K562 (cell line): ENCODE data around the gene KIAA2012. TPM values are rescaled to one million over a fixed set of nuclear protein-coding genes. Genes with fewer than 3 reads are reported as not detected.

ENCODE experiments used
- ATAC-seq: fragments of 200-7000 bp; cut with Tn5 transposase; 3 replicates; pipeline ENCODE4 v1.9.1; 2020; ENCODE audit warnings: moderate library complexity
- BruUV-seq: library from RNA; stranded (reverse); fragments of 400-500 nt; replicated peaks from 2 replicates; lab custom pipeline; 2021; lab: Mats Ljungman, UMichigan
- CTCF ChIA-PET: fragments of 300-600 bp; formaldehyde crosslinking; extraction: SDS; loops from one replicate; lab custom pipeline; 2021; ENCODE audit warnings: low intra/inter-chr PET ratio; lab: Yijun Ruan, JAX
- POLR2A ChIA-PET: fragments of 300-600, 350-650 bp; sonication (Branson Sonifier 250); formaldehyde crosslinking; extraction: SDS; loops from one replicate; lab custom pipeline; 2021; ENCODE audit warnings: antibody characterized with exemption, inconsistent platforms; lab: Yijun Ruan, JAX
- DNase-seq, 4 experiments: peaks; one replicate each; pipeline versions ENCODE4 v3.0.0 to v3.0.0-alpha.2; 2011 to 2018; ENCODE audit warnings: low spot score in 3 of 4, mixed read lengths in 3 of 4; ENCODE audit errors: extremely low read depth in 1 of 4
- FAIRE-seq: peaks from 2 replicates; lab custom pipeline; 2011; peaks lifted over from hg19 to GRCh38; lab: Jason Lieb, UNC
- H2AFZ ChIP-seq: 2 replicates; pipeline ENCODE4 v1.6.0; 2011; ENCODE audit warnings: low read depth, low read length, control low read depth, inconsistent platforms
- H3K27ac ChIP-seq: fragments of 200-600 bp; 3 replicates; pipeline ENCODE4 v1.8.0; 2011; ENCODE audit warnings: low read depth, mild to moderate bottlenecking, control low read depth, inconsistent platforms, low read length, moderate library complexity, mixed read lengths; ENCODE audit errors: extremely low read depth
- H3K27me3 ChIP-seq, 2 experiments: fragments of 300-600 bp in 1 of 2; 2 replicates in 1 of 2; 3 replicates in 1 of 2; pipeline versions ENCODE4 v1.6.0 to v1.8.0; 2011; ENCODE audit warnings: inconsistent platforms in 2 of 2, low read length in 2 of 2, mild to moderate bottlenecking in 1 of 2, mixed read lengths in 1 of 2, moderate library complexity in 1 of 2; ENCODE audit not compliant: control insufficient read depth in 2 of 2, insufficient read depth in 2 of 2
- H3K36me3 ChIP-seq: fragments of 300-600 bp; 3 replicates; pipeline ENCODE4 v1.8.0; 2011; ENCODE audit warnings: mild to moderate bottlenecking, low read length, inconsistent platforms; ENCODE audit not compliant: control insufficient read depth, insufficient read depth
- H3K4me1 ChIP-seq, 2 experiments: fragments of 200-600 bp in 1 of 2; replicated peaks in 1 of 2; 2 replicates in 1 of 2; 3 replicates in 1 of 2; pipeline versions ENCODE4 v1.5.1 to v1.8.0; 2011; ENCODE audit warnings: inconsistent platforms in 2 of 2, low read length in 2 of 2, mild to moderate bottlenecking in 1 of 2, mixed read lengths in 1 of 2, moderate library complexity in 1 of 2; ENCODE audit not compliant: control insufficient read depth in 2 of 2, insufficient read depth in 2 of 2
- H3K4me2 ChIP-seq: 2 replicates; pipeline ENCODE4 v1.6.1; 2011; ENCODE audit warnings: low read length, control low read depth, inconsistent platforms, mixed read lengths; ENCODE audit not compliant: insufficient read depth
- H3K4me3 ChIP-seq: fragments of 200-600 bp; sonication (generic), shearing (Covaris generic); 2 replicates; pipeline ENCODE4 v1.5.1; 2016; ENCODE audit warnings: control low read depth, inconsistent platforms
- H3K79me2 ChIP-seq: fragments of 200-600 bp; 3 replicates; pipeline ENCODE4 v1.8.0; 2011; ENCODE audit warnings: low read length, inconsistent platforms; ENCODE audit not compliant: control insufficient read depth, insufficient read depth
- H3K9ac ChIP-seq, 2 experiments: 2 replicates each; pipeline versions ENCODE4 v1.6.0 to v1.6.1; 2011; ENCODE audit warnings: low read depth in 2 of 2, low read length in 2 of 2, control low read depth in 1 of 2, inconsistent platforms in 1 of 2, mild to moderate bottlenecking in 1 of 2, mixed read lengths in 1 of 2; ENCODE audit not compliant: insufficient read depth in 1 of 2
- H3K9me1 ChIP-seq: one replicate; pipeline ENCODE4 v1.6.0; 2011; ENCODE audit warnings: inconsistent platforms, mild to moderate bottlenecking, low read length, moderate library complexity; ENCODE audit not compliant: control insufficient read depth, insufficient read depth
- H3K9me3 ChIP-seq: replicated peaks from 2 replicates; pipeline ENCODE4 v1.5.1; 2011; ENCODE audit warnings: low read depth, low read length, inconsistent platforms; ENCODE audit not compliant: control insufficient read depth, insufficient read depth
- H4K20me1 ChIP-seq: replicated peaks from 2 replicates; pipeline ENCODE4 v1.6.1; 2011; ENCODE audit warnings: low read length, inconsistent platforms, mixed read lengths; ENCODE audit not compliant: control insufficient read depth, insufficient read depth
- CBX8 ChIP-seq: fragments of 200-600 bp; sonication (generic); IDR thresholded peaks from 2 replicates; pipeline ENCODE4 v1.6.1; 2012; ENCODE audit warnings: borderline replicate concordance, mixed run types, low read depth, mild to moderate bottlenecking, moderate library complexity, mixed read lengths, low read length, control low read depth, inconsistent platforms; ENCODE audit not compliant: poor library complexity, severe bottlenecking; ENCODE audit errors: extremely low read depth
- CTCF ChIP-seq, 3 experiments: IDR thresholded peaks in 2 of 3; conservative IDR thresholded peaks in 1 of 3; 2 replicates each; pipeline ENCODE4 v1.5.1; 2011 to 2012; ENCODE audit warnings: low read length in 3 of 3, mild to moderate bottlenecking in 3 of 3, control low read depth in 2 of 3, improper control_type of control experiment in 1 of 3, inconsistent platforms in 1 of 3, low read depth in 1 of 3, mixed read lengths in 1 of 3, moderate library complexity in 1 of 3; ENCODE audit not compliant: insufficient read depth in 2 of 3
- CTCFL ChIP-seq: IDR thresholded peaks from 2 replicates; pipeline ENCODE4 v1.6.1; 2011; ENCODE audit warnings: borderline replicate concordance, low read depth, mild to moderate bottlenecking, moderate library complexity, low read length; ENCODE audit not compliant: insufficient read depth, poor library complexity, severe bottlenecking
- ELF2 ChIP-seq: fragments of 250-450 bp; sonication (Bioruptor Pico); IDR thresholded peaks from 2 replicates; pipeline ENCODE4 v1.5.0; 2021; ENCODE audit warnings: mild to moderate bottlenecking
- STAG1 ChIP-seq: sonication (generic); formaldehyde crosslinking; IDR thresholded peaks from 2 replicates; pipeline ENCODE4 v1.5.0; 2020; ENCODE audit warnings: missing genetic modification reagents, borderline replicate concordance
- TBL1XR1 ChIP-seq, 2 experiments: IDR thresholded peaks; 2 replicates each; pipeline ENCODE4 v1.6.1; 2012; ENCODE audit warnings: improper control_type of control experiment in 2 of 2, low read length in 2 of 2, mild to moderate bottlenecking in 1 of 2
- USF2 ChIP-seq: sonication (generic); formaldehyde crosslinking; IDR thresholded peaks from 2 replicates; pipeline ENCODE4 v1.5.0; 2020; ENCODE audit warnings: missing genetic modification reagents
- XRCC5 ChIP-seq: fragments of 200-400 bp; formaldehyde crosslinking; IDR thresholded peaks from 2 replicates; pipeline ENCODE4 v1.6.1; 2017; ENCODE audit warnings: low read depth, mild to moderate bottlenecking, low read length
- ZNF280A ChIP-seq: fragments of 450-650 bp; IDR thresholded peaks from 2 replicates; pipeline ENCODE4 v1.6.1; 2018; ENCODE audit warnings: mild to moderate bottlenecking, low read depth; ENCODE audit not compliant: partially characterized antibody
- ZNF398 ChIP-seq: fragments of 250-450 bp; sonication (Bioruptor Pico); IDR thresholded peaks from 2 replicates; pipeline ENCODE4 v1.8.0; 2021; ENCODE audit warnings: moderate library complexity, mild to moderate bottlenecking, inconsistent platforms
- ZSCAN32 ChIP-seq: fragments of 450-650 bp; formaldehyde crosslinking; IDR thresholded peaks from 2 replicates; pipeline ENCODE4 v1.4.0; 2020; ENCODE audit warnings: mild to moderate bottlenecking, moderate library complexity
- WGBS: fragments of 100-300 bp; shearing (Covaris generic); methylation state at CpG from one replicate; pipeline ENCODE4 v1.1.6; 2016; ENCODE audit warnings: low coverage, mixed read lengths; ENCODE audit not compliant: insufficient coverage; ENCODE audit errors: missing lambda C conversion rate; 5-methylcytosine and 5-hydroxymethylcytosine counted together
- in situ Hi-C: fragments of 300-500 bp; cut with MboI; formaldehyde crosslinking; loops from 4 replicates; pipeline ENCODE4 v1.15.0; 2018; ENCODE audit warnings: inconsistent platforms, mixed read lengths
- intact Hi-C: fragments of 100-400 bp; cut with micrococcal nuclease; formaldehyde crosslinking; loops from 2 replicates; pipeline ENCODE4 v1.14.2; 2022
- polyA plus RNA-seq, 8 experiments: library from polyadenylated mRNA; depleted of rRNA in 4 of 8; stranded (reverse) in 5 of 8; unstranded in 3 of 8; fragments of >200 nt; fragmentation: Nextera tagmentation in 2 of 8; fragmentation: Illumina TruSeq in 1 of 8; extraction: Ambion mirVana in 2 of 8; extraction: Trizol in 1 of 8; gene quantifications; 2 replicates each; pipeline versions ENCODE4 v1.2.1 to v1.2.3, GENCODE V29; 2011 to 2014; ENCODE audit warnings: inconsistent platforms in 1 of 8, missing spikeins in 1 of 8
- total RNA-seq, 7 experiments: library from RNA; depleted of rRNA in 6 of 7; stranded (reverse); fragments of >200 nt in 6 of 7; fragmentation: Illumina TruSeq in 2 of 7; extraction: Trizol in 2 of 7; gene quantifications; 2 replicates each; pipeline versions ENCODE4 v1.2.1 to v1.2.3, GENCODE V29; 2011 to 2021; ENCODE audit warnings: low replicate concordance in 1 of 7

The KIAA2012 gene
- total and polyA plus RNA-seq, 9 of the 15 experiments (the other 6 are each of a cell fraction or from before 2014, with no cell fraction given) = not detected

- POLR2A ChIA-PET = no interaction called here
- DNase-seq (peak; percentile 42 to 65 (median 47)), FAIRE-seq (peak; percentile 68), ATAC-seq (peak; percentile 95)
- Histone ChIP-seq H3K9ac (no peak overlapping the region), H3K79me2 (no peaks in the 10 kb centered on the region), H3K4me3 (no peak overlapping the region), H3K36me3 (no peaks in the 10 kb centered on the region), H4K20me1 (no peaks in the 10 kb centered on the region), H2AFZ (no peak overlapping the region), H3K9me3 (no peaks in the 10 kb centered on the region), H3K27ac (no peak overlapping the region), H3K4me1 (no peaks in the 10 kb centered on the region), H3K27me3 (peaks cover 5 to 26% of the 10 kb centered on the region in 2 experiments; a peak in 4 of 5 replicates), H3K9me1 (no peaks in the 10 kb centered on the region), H3K4me2 (no peak overlapping the region)
- CTCF ChIA-PET = no interaction called here
- in situ Hi-C loops (no loop called here), intact Hi-C loops (loop anchor here (5.0 kb wide), 1 partner anchor 73 kb away; no protein-coding TSS in a partner anchor)
- BruUV-seq = no TSS peak
- 0% methylated on average over 2 of the region's 2 CpGs for WGBS
- no peak for TF ChIP-seq ZSCAN32
- TF ChIP-seq TBL1XR1 (IDR thresholded peaks at IDR 0.05; ENCODE audit: low read length in 2 of 2) = no peak
- TF ChIP-seq XRCC5 = 0 out of 2 replicates have a peak, but pooled peaks have one; percentile 37
- TF ChIP-seq ELF2 = no peak
- TF ChIP-seq CBX8 = no peak
- no peak for TF ChIP-seq STAG1
- TF ChIP-seq ZNF280A = no peak
- TF ChIP-seq USF2 = no peak
- no peak for TF ChIP-seq ZNF398 (CRISPR knock-in tag)
- peak; percentile 92 for TF ChIP-seq CTCFL
- TF ChIP-seq CTCF (IDR thresholded peaks at IDR 0.05 in 2 of 3, conservative IDR thresholded peaks at IDR 0.05 in 1 of 3; ENCODE audit: insufficient read depth in 2 of 3, low read depth in 1 of 3, low read length in 3 of 3) = peak; percentile 61 to 81 (median 73)
Observed at GRCh38 chr2:202104286-202104870, 31.3 kb downstream of the KIAA2012 start.
